CD4-positive, CD25-positive, alpha-beta regulatory T cell (primary cell): ENCODE measurements around the gene GRAP2. TPM values are rescaled to one million over a fixed set of nuclear protein-coding genes. Genes with fewer than 3 reads are reported as not detected.

Experiments
- ATAC-seq, 2 donors: fragments of 150-1000 bp; cut with Tn5 transposase; one replicate each; pipeline ENCODE4 v1.10.0; 2021; ENCODE audit warnings: low read depth in 2 of 2, moderate number of reproducible peaks in 2 of 2, moderate library complexity in 1 of 2
- DNase-seq, 3 donors: peaks; one replicate each; pipeline versions ENCODE4 v3.0.0 to v3.0.0-alpha.2; 2012 to 2022; ENCODE audit warnings: mixed read lengths in 1 of 3
- H3K27ac ChIP-seq: one replicate; pipeline ENCODE4 v1.7.0; 2013; ENCODE audit warnings: mild to moderate bottlenecking, low read length; ENCODE audit not compliant: insufficient read depth, poor library complexity, severe bottlenecking
- H3K27me3 ChIP-seq: one replicate; pipeline ENCODE4 v1.7.0; 2013; ENCODE audit warnings: low read length; ENCODE audit not compliant: control insufficient read depth, insufficient read depth
- H3K36me3 ChIP-seq: one replicate; pipeline ENCODE4 v1.7.0; 2013; ENCODE audit warnings: mild to moderate bottlenecking, low read length, moderate library complexity; ENCODE audit not compliant: control insufficient read depth, insufficient read depth
- H3K4me1 ChIP-seq: 2 replicates; pipeline ENCODE4 v1.7.0; 2013; ENCODE audit warnings: mild to moderate bottlenecking, low read length; ENCODE audit not compliant: insufficient read depth, control insufficient read depth, poor library complexity, severe bottlenecking
- H3K4me3 ChIP-seq: one replicate; pipeline ENCODE4 v1.7.0; 2013; ENCODE audit warnings: low read depth, mild to moderate bottlenecking, low read length, moderate library complexity
- H3K9me3 ChIP-seq, 2 experiments: 1 replicate in 1 of 2; 2 replicates in 1 of 2; pipeline ENCODE4 v1.7.0; 2013; ENCODE audit warnings: low read length in 2 of 2, mild to moderate bottlenecking in 1 of 2, moderate library complexity in 1 of 2; ENCODE audit not compliant: control insufficient read depth in 2 of 2
- H3K27ac Mint-ChIP-seq, 3 donors: one replicate each; pipeline ENCODE4 v1.8.0; 2020 to 2022; ENCODE audit warnings: mild to moderate bottlenecking in 3 of 3, mixed read lengths in 3 of 3, moderate library complexity in 2 of 3
- H3K27me3 Mint-ChIP-seq: one replicate; pipeline ENCODE4 v1.8.0; 2022; ENCODE audit warnings: mild to moderate bottlenecking, mixed read lengths
- H3K36me3 Mint-ChIP-seq: one replicate; pipeline ENCODE4 v1.8.0; 2020; ENCODE audit warnings: mixed read lengths
- H3K4me1 Mint-ChIP-seq, 4 donors: one replicate each; pipeline ENCODE4 v1.8.0; 2020 to 2022; ENCODE audit warnings: mixed read lengths in 4 of 4, mild to moderate bottlenecking in 1 of 4
- H3K4me3 Mint-ChIP-seq, 4 donors: one replicate each; pipeline ENCODE4 v1.8.0; 2020 to 2022; ENCODE audit warnings: mild to moderate bottlenecking in 4 of 4, mixed read lengths in 4 of 4, moderate library complexity in 3 of 4
- H3K9me3 Mint-ChIP-seq, 7 donors: one replicate each; pipeline ENCODE4 v1.8.0; 2020 to 2022; ENCODE audit warnings: mixed read lengths in 7 of 7, mild to moderate bottlenecking in 3 of 7, moderate library complexity in 2 of 7
- polyA plus RNA-seq, 4 donors: library from polyadenylated mRNA; unstranded; fragments of 300-500 nt; fragmentation: Illumina TruSeq; gene quantifications; one replicate each; pipeline ENCODE4 v1.2.3, GENCODE V29; 2021
- total RNA-seq: library from RNA; stranded (reverse); gene quantifications from one replicate; pipeline ENCODE4 v1.2.3, GENCODE V29; 2022

GRAP2 gene
- total and polyA plus RNA-seq, 5 donors from 2014 or later = 48.9 to 160 (median 55.3) TPM

DNA sequence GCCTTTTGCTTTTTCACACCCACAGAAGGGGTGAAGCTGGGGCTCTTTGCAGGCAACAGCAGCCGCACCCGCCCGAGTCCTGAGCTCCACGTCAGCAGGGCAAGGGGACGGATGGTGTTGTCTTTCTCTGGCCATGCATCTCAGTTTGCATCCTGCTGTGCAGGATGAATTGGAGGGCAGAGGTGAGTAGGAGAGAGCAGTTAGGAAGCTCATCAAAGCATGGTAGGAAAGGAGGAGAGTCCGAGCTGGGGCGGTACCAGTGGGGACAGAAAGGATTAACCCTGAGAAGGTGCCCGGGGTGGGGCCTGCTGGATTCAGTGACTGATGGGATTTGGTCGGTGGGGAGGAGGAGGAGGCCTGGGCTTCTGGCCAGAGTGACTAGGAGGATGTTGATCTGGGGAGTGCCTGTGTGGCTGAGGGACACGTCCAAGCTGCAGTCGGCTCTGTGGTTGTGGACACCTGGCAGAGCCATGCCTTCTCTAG is 108.4 kb downstream of the GRAP2 start:
- H3K4me3 ChIP-seq = no peak overlapping the region
- Mint-ChIP-seq H3K27ac (peak overlapping the region in 2 of 3 donors; percentile 54 to 85), H3K36me3 (no peaks in the 10 kb centered on the region), H3K9me3 (no peaks in the 10 kb centered on the region), H3K27me3 (peaks cover 30% of the 10 kb centered on the region), H3K4me1 (peaks cover 0 to 10% (median 7%) of the 10 kb centered on the region in 4 donors), H3K4me3 (peak overlapping the region in 1 of 4 donors; percentile 77)
- no peak for ATAC-seq
- DNase-seq = no peak
- H3K9me3 ChIP-seq = no peaks in the 10 kb centered on the region
- H3K36me3 ChIP-seq = no peaks in the 10 kb centered on the region
- no peaks in the 10 kb centered on the region for H3K27me3 ChIP-seq
- no peaks in the 10 kb centered on the region for H3K4me1 ChIP-seq
- no peak overlapping the region for H3K27ac ChIP-seq

DNA sequence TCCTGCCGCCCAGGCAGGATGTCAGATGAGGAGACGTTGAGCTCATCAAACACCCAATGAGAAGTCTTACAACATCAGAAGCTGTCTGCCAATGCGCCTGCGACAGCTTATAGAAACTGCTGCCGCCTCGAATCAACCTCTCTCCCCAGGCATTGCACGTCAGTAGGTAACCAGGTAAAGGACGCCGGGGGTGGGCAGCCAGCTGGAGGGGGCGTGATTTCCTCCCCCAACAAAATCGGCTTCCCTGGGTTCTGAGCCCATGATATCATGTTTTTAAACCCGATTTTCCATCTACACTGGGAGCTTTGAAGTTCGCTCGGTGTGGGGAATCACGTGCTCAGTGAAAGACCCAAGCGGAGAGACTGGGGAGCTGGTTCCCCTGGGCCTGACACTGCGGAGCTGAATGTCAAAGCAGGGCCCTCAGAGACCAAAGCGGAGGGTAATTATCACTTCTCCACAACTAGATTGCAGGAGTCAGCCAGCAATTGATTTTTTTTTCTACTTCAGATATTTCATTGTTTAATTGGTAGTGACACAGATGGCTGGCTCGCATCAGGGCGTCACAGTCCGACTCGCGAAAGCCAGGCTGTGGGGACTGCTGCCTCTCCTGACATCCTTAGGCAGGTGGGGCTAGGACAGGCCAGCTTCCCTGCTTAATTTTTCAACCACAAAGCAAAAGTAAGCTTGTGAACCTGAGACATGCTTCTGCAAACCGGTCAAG is 109.2 kb downstream of the GRAP2 start:
- H3K4me1 ChIP-seq = no peaks in the 10 kb centered on the region
- Mint-ChIP-seq H3K4me1 (peaks cover 0 to 11% (median 8%) of the 10 kb centered on the region in 4 donors), H3K27ac (peak overlapping the region; percentile 32 to 85 (median 54)), H3K36me3 (no peaks in the 10 kb centered on the region), H3K9me3 (no peaks in the 10 kb centered on the region), H3K4me3 (peak overlapping the region in 3 of 4 donors; percentile 76 to 84 (median 77)), H3K27me3 (peaks cover 36% of the 10 kb centered on the region)
- DNase-seq (peak in 2 of 3 donors; percentile 41 to 64), ATAC-seq (peak; percentile 62 to 78)
- no peaks in the 10 kb centered on the region for H3K36me3 ChIP-seq
- H3K9me3 ChIP-seq = no peaks in the 10 kb centered on the region
- H3K27me3 ChIP-seq = no peaks in the 10 kb centered on the region
- no peak overlapping the region for H3K27ac ChIP-seq
- peak overlapping the region; percentile 40 for H3K4me3 ChIP-seq

DNA sequence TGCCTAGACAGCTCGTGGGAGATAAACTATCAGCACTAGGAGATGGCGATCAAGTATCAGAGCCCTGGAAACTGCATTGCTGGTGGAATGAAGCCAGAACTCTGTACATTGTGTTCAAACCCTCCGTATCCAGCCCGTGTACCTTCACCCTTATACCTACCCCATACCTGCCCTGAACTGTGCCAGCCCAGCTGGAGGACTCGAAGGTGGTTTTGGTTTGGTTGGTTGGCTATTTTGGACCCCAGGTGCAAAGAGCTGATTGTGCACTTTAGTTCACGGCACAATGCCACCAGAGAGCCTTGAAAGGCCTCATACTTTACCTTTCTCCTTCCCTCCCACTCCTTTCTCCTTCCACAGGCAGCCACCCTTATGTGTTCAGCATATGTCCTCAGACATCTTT is 109.9 kb downstream of the GRAP2 start:
- peaks cover 40% of the 10 kb centered on the region for H3K27me3 Mint-ChIP-seq
- no peak overlapping the region for H3K27ac Mint-ChIP-seq
- ATAC-seq = no peak

DNA sequence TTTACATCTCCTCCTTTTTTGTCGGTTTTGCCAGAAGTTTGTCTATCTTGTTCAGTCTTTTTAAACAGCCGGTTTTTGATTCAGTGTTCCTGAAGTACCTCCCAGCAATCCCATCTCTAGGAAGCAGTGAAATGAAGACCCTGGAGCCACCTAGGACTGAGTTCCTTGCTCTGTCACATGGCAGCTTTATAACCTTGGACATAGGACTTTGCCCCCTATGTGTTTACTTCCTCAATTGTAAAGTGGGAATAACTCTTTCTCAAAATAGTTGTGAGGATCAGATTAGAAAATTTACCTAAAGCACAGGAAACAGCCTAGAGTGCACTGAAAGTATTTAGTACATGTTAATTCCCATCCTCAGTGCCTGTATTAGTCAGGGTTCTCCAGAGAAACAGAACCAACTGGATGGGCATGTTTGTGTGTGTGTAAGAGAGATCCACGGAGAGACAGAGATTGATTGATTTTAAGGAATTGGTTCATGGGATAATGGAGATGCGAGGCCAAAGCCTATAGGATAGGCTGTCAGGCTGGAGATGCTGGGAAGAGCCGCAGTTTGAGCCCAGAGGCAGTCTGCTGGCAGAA is 113.9 kb downstream of the GRAP2 start:
- Mint-ChIP-seq H3K36me3 (no peaks in the 10 kb centered on the region), H3K27ac (no peak overlapping the region)
- H3K4me3 ChIP-seq = no peak overlapping the region

More for the DNA sequence above, 109.9 kb downstream of the GRAP2 start:
- no peak for DNase-seq
- H3K4me3 ChIP-seq = no peak overlapping the region
- Mint-ChIP-seq H3K4me3 (no peak overlapping the region), H3K36me3 (no peaks in the 10 kb centered on the region), H3K9me3 (peaks cover 0 to 3% (median 0%) of the 10 kb centered on the region in 7 donors), H3K4me1 (peaks cover 0 to 11% (median 8%) of the 10 kb centered on the region in 4 donors)
- no peak overlapping the region for H3K27ac ChIP-seq
- no peaks in the 10 kb centered on the region for H3K4me1 ChIP-seq
- H3K27me3 ChIP-seq = no peaks in the 10 kb centered on the region
- no peaks in the 10 kb centered on the region for H3K9me3 ChIP-seq
- H3K36me3 ChIP-seq = no peaks in the 10 kb centered on the region

DNA sequence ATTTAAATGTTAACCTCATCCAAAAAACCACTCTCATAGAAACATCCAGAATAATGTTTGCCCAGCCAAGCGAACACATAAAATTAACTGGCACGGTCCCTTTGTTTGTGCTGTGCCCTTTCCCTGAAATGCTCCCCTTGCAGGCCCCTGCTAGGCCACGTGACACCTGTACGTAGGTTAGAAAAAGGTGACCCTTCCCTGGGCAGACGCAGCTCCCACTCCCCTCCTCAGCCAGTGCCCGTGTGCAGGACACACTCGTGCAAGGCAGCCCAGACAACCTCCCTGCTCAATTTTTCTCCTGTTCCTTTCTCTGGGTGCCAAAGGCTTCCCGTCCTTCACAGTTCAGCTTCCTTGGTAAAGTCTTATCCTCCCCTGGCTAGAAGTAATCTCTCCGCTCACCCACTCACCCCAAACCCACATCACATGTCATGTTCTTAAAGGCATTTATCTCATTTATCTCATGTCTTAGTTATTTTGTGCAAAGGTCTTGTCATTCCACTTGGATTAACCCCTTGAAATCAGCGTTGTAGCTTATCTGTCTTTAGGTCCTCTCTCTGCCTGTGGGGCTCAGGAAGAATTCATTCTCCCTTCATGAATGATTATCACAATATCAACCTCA is 114.6 kb downstream of the GRAP2 start:
- no peak for ATAC-seq
- H3K36me3 ChIP-seq = no peaks in the 10 kb centered on the region
- Mint-ChIP-seq H3K27me3 (peaks cover 26% of the 10 kb centered on the region), H3K9me3 (peaks cover 0 to 3% (median 0%) of the 10 kb centered on the region in 7 donors), H3K4me3 (no peak overlapping the region), H3K36me3 (no peaks in the 10 kb centered on the region), H3K4me1 (peaks cover 0 to 7% (median 2%) of the 10 kb centered on the region in 4 donors), H3K27ac (peak overlapping the region in 1 of 3 donors; percentile 54)
- H3K4me3 ChIP-seq = no peak overlapping the region
- no peak for DNase-seq
- no peaks in the 10 kb centered on the region for H3K9me3 ChIP-seq
- no peaks in the 10 kb centered on the region for H3K4me1 ChIP-seq
- H3K27ac ChIP-seq = no peak overlapping the region
- no peaks in the 10 kb centered on the region for H3K27me3 ChIP-seq

More for the DNA sequence above, 113.9 kb downstream of the GRAP2 start:
- DNase-seq (no peak), ATAC-seq (no peak)
- H3K27ac ChIP-seq = no peak overlapping the region
- no peaks in the 10 kb centered on the region for H3K27me3 ChIP-seq
- H3K36me3 ChIP-seq = no peaks in the 10 kb centered on the region
- no peaks in the 10 kb centered on the region for H3K9me3 ChIP-seq
- Mint-ChIP-seq H3K4me3 (no peak overlapping the region), H3K9me3 (peaks cover 0 to 3% (median 0%) of the 10 kb centered on the region in 7 donors), H3K4me1 (peaks cover 0 to 10% (median 6%) of the 10 kb centered on the region in 4 donors), H3K27me3 (peaks cover 28% of the 10 kb centered on the region)
- H3K4me1 ChIP-seq = no peaks in the 10 kb centered on the region

DNA sequence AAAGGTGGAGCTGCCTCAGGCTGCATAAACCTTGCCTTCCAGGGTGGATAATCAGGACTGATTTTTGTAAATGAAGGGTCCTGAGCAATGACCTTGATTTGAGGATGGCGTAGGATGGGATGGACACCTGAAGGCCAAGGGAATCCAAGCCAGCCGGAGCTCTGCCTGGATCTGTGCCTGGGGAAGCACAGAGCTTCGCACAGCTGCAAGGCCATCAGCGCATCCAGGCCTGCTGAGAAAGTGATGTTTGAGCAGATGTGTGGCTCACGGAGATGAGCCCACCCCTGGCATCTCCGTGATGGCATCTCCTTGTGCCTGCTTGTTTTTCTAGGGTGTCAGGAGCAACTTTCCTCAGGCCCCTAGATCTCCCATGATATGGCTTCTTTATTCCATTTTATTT is 117.2 kb downstream of the GRAP2 start:
- Histone ChIP-seq H3K9me3 (no peaks in the 10 kb centered on the region), H3K4me1 (no peaks in the 10 kb centered on the region), H3K36me3 (no peaks in the 10 kb centered on the region), H3K27ac (no peak overlapping the region), H3K27me3 (no peaks in the 10 kb centered on the region), H3K4me3 (no peak overlapping the region)
- Mint-ChIP-seq H3K4me1 (peaks cover 0 to 4% (median 0%) of the 10 kb centered on the region in 4 donors), H3K9me3 (peaks cover 0 to 3% (median 0%) of the 10 kb centered on the region in 7 donors), H3K27ac (no peak overlapping the region), H3K36me3 (no peaks in the 10 kb centered on the region), H3K4me3 (no peak overlapping the region), H3K27me3 (peaks cover 16% of the 10 kb centered on the region)
- no peak for DNase-seq
- ATAC-seq = no peak

DNA sequence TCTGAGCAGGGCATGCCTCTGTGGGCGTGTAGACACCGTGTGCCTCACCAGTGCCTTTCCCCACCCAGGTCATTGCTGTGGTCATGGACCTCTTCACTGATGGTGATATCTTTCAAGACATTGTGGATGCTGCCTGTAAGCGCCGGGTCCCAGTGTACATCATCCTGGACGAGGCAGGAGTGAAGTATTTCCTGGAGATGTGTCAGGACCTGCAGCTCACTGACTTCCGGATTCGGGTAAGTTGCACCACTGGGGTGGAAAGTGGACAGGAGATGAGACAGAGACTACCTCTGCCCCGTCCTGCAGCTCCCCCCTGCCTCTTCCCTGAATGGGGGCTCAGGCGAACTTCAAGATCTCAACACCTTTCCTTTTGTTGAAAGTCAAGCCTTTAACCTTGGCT is 118.2 kb downstream of the GRAP2 start:
- H3K4me1 ChIP-seq = no peaks in the 10 kb centered on the region
- no peak overlapping the region for H3K27ac Mint-ChIP-seq
- H3K4me1 Mint-ChIP-seq = peaks cover 0 to 4% (median 0%) of the 10 kb centered on the region in 4 donors
- H3K9me3 Mint-ChIP-seq = peaks cover 0 to 3% (median 0%) of the 10 kb centered on the region in 7 donors
- no peak for ATAC-seq
- no peak overlapping the region for H3K27ac ChIP-seq
- H3K27me3 Mint-ChIP-seq = peaks cover 13% of the 10 kb centered on the region
- no peak for DNase-seq
- H3K27me3 ChIP-seq = no peaks in the 10 kb centered on the region
- no peak overlapping the region for H3K4me3 Mint-ChIP-seq
- H3K9me3 ChIP-seq = no peaks in the 10 kb centered on the region
- H3K4me3 ChIP-seq = no peak overlapping the region
- no peaks in the 10 kb centered on the region for H3K36me3 Mint-ChIP-seq
- H3K36me3 ChIP-seq = no peaks in the 10 kb centered on the region
